Transverse colon (tissue), 4 donors: Measurements from ENCODE around the gene SACM1L.

Experiments used
- CTCF ChIP-seq, 5 experiments: fragments of 200-600 bp in 3 of 5; fragments of 450-650 bp in 2 of 5; sonication (generic) in 3 of 5; IDR thresholded peaks; 1 replicate in 2 of 5; 2 replicates in 3 of 5; pipeline ENCODE4 v1.5.1; 2016 to 2017; ENCODE audit warnings: antibody characterized with exemption in 5 of 5, inconsistent platforms in 3 of 5, mild to moderate bottlenecking in 2 of 5, moderate library complexity in 1 of 5
- EP300 ChIP-seq: sonication (generic); formaldehyde crosslinking; IDR thresholded peaks from one replicate; pipeline ENCODE4 v1.6.1; 2017; ENCODE audit warnings: antibody characterized with exemption, low read depth
- POLR2A ChIP-seq: fragments of 450-650 bp; IDR thresholded peaks from one replicate; pipeline ENCODE4 v1.6.1; 2016; ENCODE audit warnings: antibody characterized with exemption, mild to moderate bottlenecking, moderate library complexity
- POLR2AphosphoS5 ChIP-seq, 3 donors: sonication (generic); formaldehyde crosslinking; IDR thresholded peaks; one replicate each; pipeline ENCODE4 v1.6.1; 2016; ENCODE audit warnings: antibody characterized with exemption in 3 of 3

GRCh38 chr3:45644063-45644790, 45.0 kb upstream of the SACM1L start:
- TF ChIP-seq POLR2AphosphoS5 (IDR thresholded peaks at IDR 0.05) (peak in 1 of 3 donors; percentile 6), CTCF (IDR thresholded peaks at IDR 0.05) (no peak), POLR2A (no peak), EP300 (no peak)
